H1 (cell line): ENCODE data around the gene ARHGEF26. TPM values are rescaled to one million over a fixed set of nuclear protein-coding genes. Genes with fewer than 3 reads are reported as not detected.

Experiments used
- CTCF ChIA-PET: fragments of 300-600 bp; sonication (Branson Sonifier 250); formaldehyde crosslinking; loops from one replicate; lab custom pipeline; 2021; ENCODE audit not compliant: partially characterized antibody; lab: Charles Lee
- POLR2A ChIA-PET: fragments of 300-600 bp; sonication (Branson Sonifier 250); formaldehyde crosslinking; loops from one replicate; lab custom pipeline; 2021; ENCODE audit warnings: inconsistent platforms; ENCODE audit not compliant: partially characterized antibody; lab: Charles Lee
- DNase-seq, 2 experiments: peaks; one replicate each; pipeline versions ENCODE4 v3.0.0 to v3.0.0-alpha.2; 2010 to 2022; ENCODE audit warnings: low spot score in 2 of 2, low read depth in 1 of 2, mixed read lengths in 1 of 2
- FAIRE-seq: peaks from 2 replicates; lab custom pipeline; 2011; peaks lifted over from hg19 to GRCh38; lab: Jason Lieb, UNC
- H2AFZ ChIP-seq: 2 replicates; pipeline ENCODE4 v1.8.1; 2012; ENCODE audit warnings: low read length, inconsistent platforms
- H2AK5ac ChIP-seq: 2 replicates; pipeline ENCODE4 v1.6.1; 2013; ENCODE audit warnings: low read depth, low read length
- H2BK120ac ChIP-seq: replicated peaks from 2 replicates; pipeline ENCODE3; 2013; ENCODE audit warnings: low read depth, low read length, inconsistent platforms
- H2BK12ac ChIP-seq: 2 replicates; pipeline ENCODE4 v1.6.1; 2013; ENCODE audit warnings: low read depth, low read length
- H2BK15ac ChIP-seq: 2 replicates; pipeline ENCODE4 v1.6.1; 2013; ENCODE audit warnings: low read length
- H2BK20ac ChIP-seq: 2 replicates; pipeline ENCODE4 v1.6.1; 2013; ENCODE audit warnings: low read length
- H2BK5ac ChIP-seq: 2 replicates; pipeline ENCODE4 v1.6.1; 2013; ENCODE audit warnings: low read depth, low read length
- H3K14ac ChIP-seq: 2 replicates; pipeline ENCODE4 v1.6.1; 2013; ENCODE audit warnings: inconsistent platforms; ENCODE audit not compliant: insufficient read length
- H3K18ac ChIP-seq: 2 replicates; pipeline ENCODE4 v1.6.1; 2013; ENCODE audit warnings: low read length; ENCODE audit errors: extremely low read depth
- H3K23ac ChIP-seq: 2 replicates; pipeline ENCODE4 v1.6.1; 2013; ENCODE audit warnings: inconsistent platforms; ENCODE audit not compliant: insufficient read length
- H3K23me2 ChIP-seq: 2 replicates; pipeline ENCODE4 v1.6.1; 2013; ENCODE audit warnings: low read depth, low read length
- H3K27ac ChIP-seq: 2 replicates; pipeline ENCODE4 v1.6.1; 2011; ENCODE audit warnings: low read depth, low read length, inconsistent platforms
- H3K27me3 ChIP-seq, 4 experiments: replicated peaks in 1 of 4; 1 replicate in 1 of 4; 2 replicates in 3 of 4; pipeline versions ENCODE4 v1.6.1 to v1.8.1; 2011 to 2013; ENCODE audit warnings: low read length in 3 of 4, mild to moderate bottlenecking in 3 of 4, inconsistent platforms in 2 of 4, mixed read lengths in 2 of 4, moderate library complexity in 1 of 4; ENCODE audit not compliant: control insufficient read depth in 3 of 4, insufficient read depth in 3 of 4; ENCODE audit errors: extremely low read depth in 1 of 4
- H3K36me3 ChIP-seq, 4 experiments: 2 replicates each; pipeline versions ENCODE4 v1.6.1 to v1.8.1; 2011 to 2013; ENCODE audit warnings: mild to moderate bottlenecking in 4 of 4, low read length in 3 of 4, moderate library complexity in 2 of 4, control low read depth in 1 of 4, inconsistent platforms in 1 of 4; ENCODE audit not compliant: insufficient read depth in 4 of 4, control insufficient read depth in 2 of 4
- H3K4ac ChIP-seq: replicated peaks from 2 replicates; pipeline ENCODE3; 2013; ENCODE audit warnings: low read length, low read depth, mixed read lengths, inconsistent platforms; ENCODE audit not compliant: insufficient read length
- H3K4me1 ChIP-seq, 4 experiments: replicated peaks in 1 of 4; 1 replicate in 1 of 4; 2 replicates in 3 of 4; pipeline versions ENCODE4 v1.6.1 to v1.8.1; 2011 to 2013; ENCODE audit warnings: low read length in 3 of 4, inconsistent platforms in 2 of 4, mixed read lengths in 1 of 4; ENCODE audit not compliant: insufficient read depth in 4 of 4, control insufficient read depth in 3 of 4
- H3K4me2 ChIP-seq, 2 experiments: 2 replicates each; pipeline versions ENCODE4 v1.6.1 to v1.8.1; 2011 to 2013; ENCODE audit warnings: low read depth in 2 of 2, low read length in 2 of 2, control low read depth in 1 of 2, inconsistent platforms in 1 of 2, mild to moderate bottlenecking in 1 of 2; ENCODE audit not compliant: insufficient read depth in 1 of 2
- H3K4me3 ChIP-seq, 4 experiments: fragments of 200-600, 300-600 bp in 1 of 4; sonication (generic), shearing (Covaris generic), sonication (Bioruptor Twin) in 1 of 4; 2 replicates each; pipeline versions ENCODE4 v1.5.1 to v1.8.1; 2011 to 2016; ENCODE audit warnings: low read length in 4 of 4, low read depth in 3 of 4, control low read depth in 2 of 4, inconsistent platforms in 2 of 4, mild to moderate bottlenecking in 2 of 4, mixed read lengths in 1 of 4, moderate library complexity in 1 of 4; ENCODE audit not compliant: insufficient read depth in 2 of 4; ENCODE audit errors: extremely low read depth in 1 of 4
- H3K56ac ChIP-seq: replicated peaks from 2 replicates; pipeline ENCODE3; 2013; ENCODE audit warnings: low read depth, mild to moderate bottlenecking, mixed read lengths, low read length, inconsistent platforms; ENCODE audit not compliant: insufficient read length
- H3K79me1 ChIP-seq: 2 replicates; pipeline ENCODE4 v1.6.1; 2013; ENCODE audit warnings: low read depth, low read length, control low read depth
- H3K79me2 ChIP-seq, 2 experiments: 2 replicates each; pipeline versions ENCODE4 v1.6.1 to v1.8.1; 2012 to 2013; ENCODE audit warnings: low read length in 2 of 2, mild to moderate bottlenecking in 2 of 2, inconsistent platforms in 1 of 2; ENCODE audit not compliant: insufficient read depth in 2 of 2, control insufficient read depth in 1 of 2
- H3K9ac ChIP-seq, 4 experiments: replicated peaks in 1 of 4; 1 replicate in 1 of 4; 2 replicates in 3 of 4; pipeline versions ENCODE4 v1.6.1 to v1.8.1; 2011 to 2013; ENCODE audit warnings: low read depth in 3 of 4, low read length in 3 of 4, control low read depth in 2 of 4, mild to moderate bottlenecking in 2 of 4, moderate library complexity in 2 of 4, inconsistent platforms in 1 of 4; ENCODE audit errors: extremely low read depth in 1 of 4
- H3K9me3 ChIP-seq, 2 experiments: 2 replicates each; pipeline versions ENCODE4 v1.6.1 to v1.8.1; 2012 to 2013; ENCODE audit warnings: mild to moderate bottlenecking in 2 of 2, moderate library complexity in 2 of 2, control low read depth in 1 of 2, inconsistent platforms in 1 of 2, low read depth in 1 of 2, low read length in 1 of 2, mixed read lengths in 1 of 2; ENCODE audit not compliant: insufficient read depth in 2 of 2
- H4K20me1 ChIP-seq, 2 experiments: replicated peaks in 1 of 2; 2 replicates each; pipeline versions ENCODE3 to v1.8.1; 2011 to 2013; ENCODE audit warnings: inconsistent platforms in 2 of 2, low read length in 2 of 2, mild to moderate bottlenecking in 1 of 2; ENCODE audit not compliant: insufficient read depth in 2 of 2, control insufficient read depth in 1 of 2
- H4K5ac ChIP-seq: 2 replicates; pipeline ENCODE4 v1.6.1; 2013; ENCODE audit warnings: low read length, low read depth, mixed read lengths, inconsistent platforms; ENCODE audit not compliant: insufficient read length
- H4K8ac ChIP-seq: 2 replicates; pipeline ENCODE4 v1.8.0; 2013; ENCODE audit warnings: mild to moderate bottlenecking, moderate library complexity, low read length, inconsistent platforms; ENCODE audit not compliant: insufficient read depth; ENCODE audit errors: extremely low read depth
- H4K91ac ChIP-seq: replicated peaks from 2 replicates; pipeline ENCODE3; 2013; ENCODE audit warnings: low read length, mixed read lengths, inconsistent platforms; ENCODE audit not compliant: insufficient read length
- BCL11A ChIP-seq, 2 experiments: IDR thresholded peaks; one replicate each; pipeline ENCODE4 v1.6.1; 2011; ENCODE audit warnings: low read depth in 2 of 2, low read length in 2 of 2, mild to moderate bottlenecking in 2 of 2
- WGBS, 2 experiments: shearing (Covaris generic) in 1 of 2; methylation state at CpG; one replicate each; pipeline versions ENCODE4 v1.1.6 to v1.1.7; 2013 to 2015; ENCODE audit warnings: low lambda C conversion rate in 2 of 2, mixed read lengths in 2 of 2, inconsistent platforms in 1 of 2, low coverage in 1 of 2, missing lambda C conversion rate in 1 of 2; ENCODE audit not compliant: insufficient replicate concordance in 2 of 2, insufficient coverage in 1 of 2, insufficient read length in 1 of 2; ENCODE audit errors: extremely low coverage in 1 of 2, missing lambda C conversion rate in 1 of 2; 5-methylcytosine and 5-hydroxymethylcytosine counted together
- polyA plus RNA-seq, 7 experiments: library from polyadenylated mRNA; depleted of rRNA in 3 of 7; stranded (reverse) in 5 of 7; unstranded in 2 of 7; fragments of >200 nt in 5 of 7; fragments of 200-250 nt in 2 of 7; gene quantifications; 1 replicate in 5 of 7; 2 replicates in 1 of 7; 4 replicates in 1 of 7; pipeline versions ENCODE4 v1.2.1 to v1.2.3, GENCODE V29; 2011 to 2013; ENCODE audit warnings: missing spikeins in 2 of 7, mixed read lengths in 2 of 7
- total RNA-seq: library from RNA; stranded (reverse); fragmentation: NEBNext Ultra II Directional; extraction: Animal tissue kit (Norgen Biotek cat#: 25700); gene quantifications from 2 replicates; pipeline ENCODE4 v1.2.1, GENCODE V29; 2021

ARHGEF26 gene
- total and polyA plus RNA-seq, 2 of the 8 experiments (the other 6 are each of a cell fraction or from before 2014, with no cell fraction given) = 3.1 to 15.6 TPM

GRCh38 chr3:154131830-154132229 is 10.6 kb downstream of the ARHGEF26 start:
- Histone ChIP-seq H3K23ac (no peak overlapping the region), H2BK20ac (no peak overlapping the region), H3K4me1 (peaks cover 3 to 8% (median 5%) of the 10 kb centered on the region in 4 experiments; a peak in 4 of 7 replicates), H3K36me3 (peaks cover 0 to 5% (median 2%) of the 10 kb centered on the region in 4 experiments; a peak in 2 of 8 replicates), H4K8ac (no peak overlapping the region), H3K4me2 (no peak overlapping the region), H4K91ac (no peak overlapping the region), H4K20me1 (peaks cover 0 to 1% of the 10 kb centered on the region in 2 experiments), H3K9ac (no peak overlapping the region), H2AFZ (no peak overlapping the region), H2BK15ac (no peak overlapping the region), H3K27ac (no peak overlapping the region), H3K4me3 (no peak overlapping the region), H2AK5ac (no peak overlapping the region), H2BK120ac (no peak overlapping the region), H3K23me2 (no peaks in the 10 kb centered on the region), H2BK12ac (no peak overlapping the region), H3K14ac (no peak overlapping the region), H3K56ac (no peak overlapping the region), H4K5ac (no peak overlapping the region), H3K18ac (no peak overlapping the region), H3K27me3 (no peaks in the 10 kb centered on the region), H3K79me2 (peaks cover 0 to 25% of the 10 kb centered on the region in 2 experiments; a peak in 2 of 4 replicates), H3K79me1 (no peaks in the 10 kb centered on the region; the same call in 1 of the 2 replicates), H2BK5ac (no peak overlapping the region), H3K4ac (no peak overlapping the region), H3K9me3 (no peaks in the 10 kb centered on the region)
- DNase-seq (no peak), FAIRE-seq (no peak)
- 75% methylated on average over 1 of the region's 1 CpG; no CpG with 5 or more reads in 1 of the 2 experiments for WGBS, 2 experiments
- CTCF ChIA-PET = interaction anchor here (0.7 kb wide), 1 partner anchor 166 kb away, joined by 3 read pairs; no protein-coding TSS in a partner anchor
- no peak for TF ChIP-seq BCL11A (IDR thresholded peaks at IDR 0.05; ENCODE audit: low read depth in 2 of 2, low read length in 2 of 2)
- POLR2A ChIA-PET = no interaction called here
